MG63 (cell line): ENCODE measurements around the gene FAM156A. TPM values are rescaled to one million over a fixed set of nuclear protein-coding genes. Genes with fewer than 3 reads are reported as not detected.
"Not testable (repeated sequence)": the region's sequence is repeated elsewhere in the genome, so short reads cannot be mapped to it uniquely, and the experiment has no call there.

ENCODE experiments used
- DNase-seq: peaks from one replicate; pipeline ENCODE4 v3.0.0-alpha.2; 2020
- H3K27me3 ChIP-seq: fragments of 250-450 bp; sonication (Bioruptor Pico); 2 replicates; pipeline ENCODE4 v1.5.1; 2020; ENCODE audit warnings: mild to moderate bottlenecking, moderate library complexity
- H3K36me3 ChIP-seq: fragments of 250-450 bp; sonication (Bioruptor Pico); 2 replicates; pipeline ENCODE4 v1.5.1; 2020; ENCODE audit warnings: mild to moderate bottlenecking, moderate library complexity
- H3K4me3 ChIP-seq: fragments of 250-450 bp; sonication (Bioruptor Pico); 2 replicates; pipeline ENCODE4 v1.5.1; 2020; ENCODE audit warnings: mild to moderate bottlenecking, moderate library complexity
- H3K9me3 ChIP-seq: fragments of 250-450 bp; sonication (Bioruptor Pico); 2 replicates; pipeline ENCODE4 v1.5.1; 2020; ENCODE audit warnings: mild to moderate bottlenecking, moderate library complexity
- total RNA-seq: library from RNA; depleted of rRNA; stranded (reverse); fragments of >200 nt; shearing (Covaris generic); gene quantifications from 2 replicates; pipeline ENCODE4 v1.2.3, GENCODE V29; 2014; ENCODE audit warnings: low replicate concordance; rRNA removed

The FAM156A gene
- total RNA-seq, 1 experiment from 2014 or later = 2.1 TPM

GRCh38 chrX:52930214-52930613 lies 28.1 kb downstream of the FAM156A start:
- H3K4me3 ChIP-seq, DNase-seq, H3K9me3 ChIP-seq, H3K27me3 ChIP-seq, H3K36me3 ChIP-seq: not testable (repeated sequence)

DNA sequence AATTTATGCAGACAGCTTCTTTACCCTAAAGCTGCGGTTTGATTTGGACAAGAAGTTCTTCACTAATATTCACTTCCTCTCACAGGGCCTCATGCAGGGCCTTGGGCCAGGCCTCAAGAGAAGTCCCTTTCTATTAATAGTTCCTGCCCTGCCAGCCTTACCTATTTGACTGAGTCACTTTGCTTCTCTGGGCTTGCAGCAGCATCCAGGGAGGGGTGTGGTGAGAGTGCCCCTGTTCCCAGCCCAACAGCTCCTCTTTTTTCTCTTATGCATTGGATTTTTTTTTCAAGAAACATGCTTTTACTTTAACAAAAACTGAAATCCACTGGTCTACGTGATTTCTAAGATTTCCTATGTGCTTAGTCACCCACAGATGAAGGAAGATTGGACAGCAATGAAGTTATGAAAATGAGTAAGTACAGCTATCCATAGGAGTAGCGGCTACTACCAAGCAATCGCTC lies 34.5 kb downstream of the FAM156A start:
- DNase-seq = peak; percentile 47
- H3K4me3 ChIP-seq = no peak overlapping the region
- no peaks in the 10 kb centered on the region for H3K27me3 ChIP-seq
- no peaks in the 10 kb centered on the region for H3K36me3 ChIP-seq
- no peaks in the 10 kb centered on the region for H3K9me3 ChIP-seq

DNA sequence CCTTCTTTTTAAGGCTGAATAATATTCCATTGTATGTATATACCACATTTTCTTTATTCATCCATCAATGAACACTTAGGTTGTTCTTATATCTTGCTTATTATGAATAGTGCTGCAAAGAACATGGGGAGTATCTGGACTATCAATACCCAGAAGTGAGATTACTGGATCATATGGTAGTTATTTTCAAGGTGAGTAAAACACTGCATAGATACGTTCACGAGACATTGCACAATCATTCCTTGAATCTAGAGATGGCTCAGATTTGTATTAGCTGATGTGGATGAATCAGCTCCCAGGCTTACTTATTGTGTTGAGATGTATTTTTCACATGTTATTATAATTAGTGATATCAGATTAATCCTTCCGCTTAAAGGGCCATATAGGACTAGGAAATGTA lies 43.6 kb downstream of the FAM156A start:
- not testable (repeated sequence) for H3K36me3 ChIP-seq, DNase-seq, H3K4me3 ChIP-seq, H3K9me3 ChIP-seq, H3K27me3 ChIP-seq

GRCh38 chrX:52913681-52914080 lies 44.6 kb downstream of the FAM156A start:
- not testable (repeated sequence) for DNase-seq, H3K36me3 ChIP-seq, H3K4me3 ChIP-seq, H3K27me3 ChIP-seq, H3K9me3 ChIP-seq

DNA sequence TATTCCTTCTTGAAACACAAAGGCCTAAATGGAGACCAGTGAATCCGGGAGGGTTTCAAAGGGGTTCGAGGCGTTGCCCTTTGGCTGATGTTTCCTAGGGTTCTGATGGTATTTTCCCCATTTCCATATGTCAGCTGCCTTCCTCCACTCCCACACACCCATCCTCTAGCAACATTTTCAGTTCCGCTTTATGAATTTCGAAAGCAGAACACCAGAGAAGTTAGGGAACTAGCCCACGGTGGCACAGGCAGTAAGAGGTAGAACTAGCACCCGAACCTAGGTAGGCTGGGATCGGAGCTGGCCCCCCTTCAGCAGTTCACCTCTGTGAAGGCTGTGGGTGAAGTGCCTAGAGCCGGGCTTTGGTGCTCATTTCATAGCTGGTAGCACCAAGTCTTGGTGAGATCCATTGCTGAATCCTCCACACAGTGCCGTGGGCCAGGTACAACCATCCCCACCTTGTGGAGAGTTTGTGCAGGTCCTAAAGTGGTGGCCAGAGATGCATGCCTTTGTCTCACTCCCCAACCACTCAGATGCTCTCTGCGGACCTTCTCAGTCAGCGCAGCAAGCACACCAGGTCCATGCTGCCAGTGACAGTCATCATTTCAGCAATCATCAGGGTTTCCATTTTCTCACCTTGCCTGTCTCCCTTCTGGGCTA lies 48.9 kb downstream of the FAM156A start:
- not testable (repeated sequence) for H3K36me3 ChIP-seq, H3K4me3 ChIP-seq, H3K9me3 ChIP-seq, H3K27me3 ChIP-seq, DNase-seq

DNA sequence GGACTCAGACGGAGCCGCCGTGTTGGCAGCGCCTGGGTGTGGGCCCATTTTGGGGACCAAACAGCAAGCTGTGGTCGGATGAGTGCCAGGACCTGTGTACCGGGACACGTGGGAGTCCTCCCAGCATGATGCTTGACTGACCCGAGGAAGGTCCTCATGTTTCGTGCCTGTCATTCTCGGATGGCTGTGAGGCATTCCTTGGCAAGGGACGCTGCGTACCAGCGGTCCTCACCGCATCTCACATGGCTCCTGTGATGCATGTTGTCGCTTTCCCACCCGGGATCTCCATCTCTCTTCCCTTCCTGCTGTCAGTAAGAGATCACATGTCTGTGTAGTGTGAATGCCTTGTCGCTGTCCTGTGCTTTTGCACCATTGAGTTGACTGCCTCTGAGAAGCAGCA lies 50.4 kb downstream of the FAM156A start:
- H3K27me3 ChIP-seq, H3K4me3 ChIP-seq: not testable (repeated sequence)

DNA sequence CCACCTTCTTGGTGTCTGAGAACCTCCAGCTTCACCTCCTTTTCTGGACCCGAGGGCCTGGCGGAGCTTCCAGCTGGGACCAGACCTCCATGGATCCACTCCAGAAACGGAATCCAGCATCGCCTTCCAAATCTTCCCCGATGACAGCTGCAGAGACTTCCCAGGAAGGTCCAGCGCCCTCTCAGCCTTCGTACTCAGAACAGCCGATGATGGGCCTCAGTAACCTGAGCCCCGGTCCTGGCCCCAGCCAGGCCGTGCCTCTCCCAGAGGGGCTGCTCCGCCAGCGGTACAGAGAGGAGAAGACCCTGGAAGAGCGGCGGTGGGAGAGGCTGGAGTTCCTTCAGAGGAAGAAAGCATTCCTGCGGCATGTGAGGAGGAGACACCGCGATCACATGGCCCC lies 51.2 kb downstream of the FAM156A start:
- not testable (repeated sequence) for H3K36me3 ChIP-seq, H3K9me3 ChIP-seq, H3K4me3 ChIP-seq, H3K27me3 ChIP-seq, DNase-seq

More for the DNA sequence above, 50.4 kb downstream of the FAM156A start:
- DNase-seq, H3K36me3 ChIP-seq, H3K9me3 ChIP-seq: not testable (repeated sequence)

GRCh38 chrX:52906072-52906471 lies 52.2 kb downstream of the FAM156A start:
- not testable (repeated sequence) for H3K27me3 ChIP-seq, H3K4me3 ChIP-seq, H3K36me3 ChIP-seq, DNase-seq, H3K9me3 ChIP-seq

GRCh38 chrX:52905531-52905930 lies 52.8 kb downstream of the FAM156A start:
- H3K9me3 ChIP-seq, DNase-seq, H3K36me3 ChIP-seq, H3K27me3 ChIP-seq, H3K4me3 ChIP-seq: not testable (repeated sequence)

Other genes starting within 250 kb of the FAM156A start
- gene SSX2B, start 207.3 kb downstream of the FAM156A start, total RNA-seq = not detected in 2 replicates
- gene SPANXN5, start 161.1 kb downstream of the FAM156A start, total RNA-seq = not detected in 2 replicates
- not detected in 2 replicates for gene XAGE5, start 147.2 kb downstream of the FAM156A start, total RNA-seq
- gene XAGE3, start 90.4 kb downstream of the FAM156A start, total RNA-seq = not detected in 2 replicates
- gene FAM156B, start 61.2 kb downstream of the FAM156A start, total RNA-seq = 4.6 and 24.9 TPM in 2 replicates
- gene GPR173, start 90.3 kb upstream of the FAM156A start, total RNA-seq = 0.63 TPM in 1 of 2 replicates, not detected in the other
- gene TSPYL2, start 123.8 kb upstream of the FAM156A start, total RNA-seq = 8.2 and 10.8 TPM in 2 replicates
- 1.7 and 4.4 TPM in 2 replicates for gene KANTR, start 135.6 kb upstream of the FAM156A start, total RNA-seq